ENCODE measurements around the gene BMERB1. TPM values are rescaled to one million over a fixed set of nuclear protein-coding genes. Genes with fewer than 3 reads are reported as not detected.

The BMERB1 gene
- total and polyA plus RNA-seq, 8 donors = 4.6 to 99.5 (median 25.6) TPM

- no peak overlapping the region for H3K4me3 ChIP-seq
- H3K4me1 ChIP-seq = peaks cover 0 to 14% (median 8%) of the 10 kb centered on the region in 4 donors
- H3K27ac ChIP-seq = peak overlapping the region in 4 of 5 donors; percentile 17 to 63 (median 44)
- no peaks in the 10 kb centered on the region for H3K9me3 ChIP-seq
- TF ChIP-seq EP300 (IDR thresholded peaks at IDR 0.05) = no peak
- no peaks in the 10 kb centered on the region for H3K27me3 ChIP-seq
- WGBS, 5 donors = 94 to 98% (median 98%) methylated on average over 7 of the region's 7 CpGs
- no peaks in the 10 kb centered on the region for H3K36me3 ChIP-seq
- DNase-seq = no peak
- intact Hi-C loops (cut with DNase I; ENCODE audit: low total_unique reads) = no loop called here
Measured at GRCh38 chr16:15482748-15483298, 48.4 kb downstream of the BMERB1 start.

- TF ChIP-seq CTCF (IDR thresholded peaks at IDR 0.05) (no peak), EP300 (IDR thresholded peaks at IDR 0.05) (no peak), POLR2A (IDR thresholded peaks at IDR 0.05) (no peak), POLR2AphosphoS5 (IDR thresholded peaks at IDR 0.05) (no peak)
- Histone ChIP-seq H3K4me3 (no peak overlapping the region), H3K36me3 (no peaks in the 10 kb centered on the region), H3K27me3 (no peaks in the 10 kb centered on the region), H3K4me1 (peaks cover 0 to 23% (median 8%) of the 10 kb centered on the region in 4 donors), H3K27ac (no peak overlapping the region), H3K9me3 (no peaks in the 10 kb centered on the region)
- WGBS, 5 donors = 86 to 96% (median 90%) methylated on average over 2 of the region's 2 CpGs
- intact Hi-C loops (cut with DNase I; ENCODE audit: low total_unique reads) = no loop called here
- no peak for DNase-seq
Measured at GRCh38 chr16:15483857-15484256, 49.5 kb downstream of the BMERB1 start.

GRCh38 chr16:15484662-15485061, 50.3 kb downstream of the BMERB1 start:
- intact Hi-C loops (cut with DNase I; ENCODE audit: low total_unique reads) = no loop called here
- TF ChIP-seq POLR2A (IDR thresholded peaks at IDR 0.05) = no peak
- TF ChIP-seq EP300 (IDR thresholded peaks at IDR 0.05) = no peak
- no peak for TF ChIP-seq CTCF (IDR thresholded peaks at IDR 0.05)
- TF ChIP-seq POLR2AphosphoS5 (IDR thresholded peaks at IDR 0.05) = no peak
- no peak for DNase-seq
- Histone ChIP-seq H3K36me3 (no peaks in the 10 kb centered on the region), H3K27ac (no peak overlapping the region), H3K9me3 (no peaks in the 10 kb centered on the region), H3K4me3 (no peak overlapping the region), H3K27me3 (no peaks in the 10 kb centered on the region), H3K4me1 (peaks cover 0 to 29% (median 8%) of the 10 kb centered on the region in 4 donors)
- WGBS, 5 donors = 76 to 79% (median 77%) methylated on average over 5 of the region's 5 CpGs

- H3K36me3 ChIP-seq = no peaks in the 10 kb centered on the region
- no peak overlapping the region for H3K4me3 ChIP-seq
- no peaks in the 10 kb centered on the region for H3K9me3 ChIP-seq
- peaks cover 5 to 34% (median 10%) of the 10 kb centered on the region in 4 donors for H3K4me1 ChIP-seq
- no peak overlapping the region for H3K27ac ChIP-seq
- H3K27me3 ChIP-seq = no peaks in the 10 kb centered on the region
- WGBS, 5 donors = 91 to 98% (median 97%) methylated on average over 5 of the region's 5 CpGs
- intact Hi-C loops (cut with DNase I; ENCODE audit: low total_unique reads) = no loop called here
- TF ChIP-seq EP300 (IDR thresholded peaks at IDR 0.05) = no peak
- no peak for TF ChIP-seq POLR2A (IDR thresholded peaks at IDR 0.05)
- DNase-seq = no peak
Measured at GRCh38 chr16:15485175-15485574, 50.8 kb downstream of the BMERB1 start.

GRCh38 chr16:15486661-15487060, 52.3 kb downstream of the BMERB1 start:
- Histone ChIP-seq H3K36me3 (no peaks in the 10 kb centered on the region), H3K27ac (no peak overlapping the region), H3K4me3 (no peak overlapping the region), H3K9me3 (no peaks in the 10 kb centered on the region), H3K4me1 (peaks cover 8 to 41% (median 15%) of the 10 kb centered on the region in 4 donors), H3K27me3 (no peaks in the 10 kb centered on the region)
- 81 to 91% (median 87%) methylated on average over 1 of the region's 1 CpG for WGBS, 5 donors
- intact Hi-C loops (cut with DNase I; ENCODE audit: low total_unique reads) = no loop called here
- no peak for TF ChIP-seq POLR2AphosphoS5 (IDR thresholded peaks at IDR 0.05)
- TF ChIP-seq CTCF (IDR thresholded peaks at IDR 0.05) = no peak
- no peak for TF ChIP-seq EP300 (IDR thresholded peaks at IDR 0.05)
- TF ChIP-seq POLR2A (IDR thresholded peaks at IDR 0.05) = no peak
- DNase-seq = no peak
